ENCODE measurements around the gene CD207.
"Not testable (repeated sequence)": the region's sequence is repeated elsewhere in the genome, so short reads cannot be mapped to it uniquely, and the experiment has no call there.

DNA sequence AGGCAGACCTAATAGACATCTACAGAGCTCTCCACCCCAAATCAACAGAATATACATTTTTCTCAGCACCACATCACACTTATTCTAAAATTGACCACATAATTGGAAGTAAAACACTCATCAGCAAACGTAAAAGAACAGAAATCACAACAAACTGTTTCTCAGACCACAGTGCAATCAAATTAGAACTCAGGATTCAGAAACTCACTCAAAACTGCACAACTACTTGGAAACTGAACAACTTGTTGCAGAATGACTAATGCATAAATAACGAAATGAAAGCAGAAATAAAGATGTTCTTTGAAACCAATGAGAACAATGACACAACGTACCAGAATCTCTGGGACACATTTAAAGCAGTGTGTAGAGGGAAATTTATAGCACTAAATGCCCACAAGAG, 42.9 kb upstream of the CD207 start:
- not testable (repeated sequence) for TF ChIP-seq POLR2A, CTCF (IDR thresholded peaks at IDR 0.05)
